Measurements from ENCODE around the gene RND1.

RND1 gene

GRCh38 chr12:48819986-48820725 is 45.5 kb downstream of the RND1 start:
- no peak for ATAC-seq
- TF ChIP-seq PATZ1 (CRISPR knock-in tag; IDR thresholded peaks at IDR 0.05; ENCODE audit: borderline replicate concordance), result no peak
- no peak for TF ChIP-seq ISL1 (CRISPR knock-in tag; IDR thresholded peaks at IDR 0.05)
- no peak for TF ChIP-seq SNAI2 (CRISPR knock-in tag; IDR thresholded peaks at IDR 0.05)
- TF ChIP-seq ZNF70 (CRISPR knock-in tag; IDR thresholded peaks at IDR 0.05), result no peak
- TF ChIP-seq ARNTL (CRISPR knock-in tag; IDR thresholded peaks at IDR 0.05; ENCODE audit: borderline replicate concordance, low read depth), result no peak
- TF ChIP-seq OSR1 (CRISPR knock-in tag; IDR thresholded peaks at IDR 0.05), result no peak
- no peak for TF ChIP-seq RARB (CRISPR knock-in tag; IDR thresholded peaks at IDR 0.05)
- no peak for TF ChIP-seq ZFP30 (CRISPR knock-in tag; IDR thresholded peaks at IDR 0.05)
- TF ChIP-seq PPARA (CRISPR knock-in tag; IDR thresholded peaks at IDR 0.05; ENCODE audit: borderline replicate concordance), result no peak
- no peak for TF ChIP-seq ZNF8 (CRISPR knock-in tag; IDR thresholded peaks at IDR 0.05)
- no peak for TF ChIP-seq ZFP3 (CRISPR knock-in tag; IDR thresholded peaks at IDR 0.05)
- no peak for TF ChIP-seq CSDC2 (CRISPR knock-in tag; IDR thresholded peaks at IDR 0.05)
- no peak for TF ChIP-seq CSRNP3 (CRISPR knock-in tag; IDR thresholded peaks at IDR 0.05)
- TF ChIP-seq TOX (CRISPR knock-in tag; IDR thresholded peaks at IDR 0.05; ENCODE audit: borderline replicate concordance), result no peak
- TF ChIP-seq ESRRG (CRISPR knock-in tag; IDR thresholded peaks at IDR 0.05), result no peak
- TF ChIP-seq CREB5 (CRISPR knock-in tag; IDR thresholded peaks at IDR 0.05; ENCODE audit: low read depth), result no peak
- TF ChIP-seq GLIS3 (CRISPR knock-in tag; IDR thresholded peaks at IDR 0.05), result no peak
- TF ChIP-seq ZNF565 (CRISPR knock-in tag; conservative IDR thresholded peaks at IDR 0.05; ENCODE audit: low read depth), result no peak

GRCh38 chr12:48818831-48819590 is 46.7 kb downstream of the RND1 start:
- no peak for TF ChIP-seq RARB (CRISPR knock-in tag; IDR thresholded peaks at IDR 0.05)
- no peak for TF ChIP-seq ZC3H10 (CRISPR knock-in tag; IDR thresholded peaks at IDR 0.05)
- TF ChIP-seq CSDC2 (CRISPR knock-in tag; IDR thresholded peaks at IDR 0.05), result no peak
- TF ChIP-seq GLIS3 (CRISPR knock-in tag; IDR thresholded peaks at IDR 0.05), result no peak
- TF ChIP-seq OSR1 (CRISPR knock-in tag; IDR thresholded peaks at IDR 0.05), result no peak
- TF ChIP-seq PPARA (CRISPR knock-in tag; IDR thresholded peaks at IDR 0.05; ENCODE audit: borderline replicate concordance), result no peak
- no peak for TF ChIP-seq POU6F1 (CRISPR knock-in tag; IDR thresholded peaks at IDR 0.05; ENCODE audit: borderline replicate concordance, low read depth)
- TF ChIP-seq ZFP3 (CRISPR knock-in tag; IDR thresholded peaks at IDR 0.05), result no peak
- ATAC-seq, result no peak; the same call in 2 of the 3 replicates

GRCh38 chr12:48817873-48818830 is 47.5 kb downstream of the RND1 start, which contains the start of gene CACNB3:
TSS of gene CACNB3 (plus strand) at chr12:48818496. CDS start at chr12:48818930, 434 bp downstream.
- peak; percentile 59; the same call in 1 of the 2 replicates for TF ChIP-seq PATZ1 (CRISPR knock-in tag; IDR thresholded peaks at IDR 0.05; ENCODE audit: borderline replicate concordance)
- TF ChIP-seq ARNTL (CRISPR knock-in tag; IDR thresholded peaks at IDR 0.05; ENCODE audit: borderline replicate concordance, low read depth), result no peak
- peak; percentile 51 for ATAC-seq

Data from SK-N-SH treated with all-trans-retinoic acid at 6 μM for 48 hours (cell line).